ENCODE results near the gene LINGO3. TPM values are rescaled to one million over a fixed set of nuclear protein-coding genes. Genes with fewer than 3 reads are reported as not detected.
A peak's percentile ranks its signal among the peaks of the same experiment; 100 is the strongest.

The LINGO3 gene
- polyA plus RNA-seq, 1 donor from 2014 or later = 2.7 TPM

DNA sequence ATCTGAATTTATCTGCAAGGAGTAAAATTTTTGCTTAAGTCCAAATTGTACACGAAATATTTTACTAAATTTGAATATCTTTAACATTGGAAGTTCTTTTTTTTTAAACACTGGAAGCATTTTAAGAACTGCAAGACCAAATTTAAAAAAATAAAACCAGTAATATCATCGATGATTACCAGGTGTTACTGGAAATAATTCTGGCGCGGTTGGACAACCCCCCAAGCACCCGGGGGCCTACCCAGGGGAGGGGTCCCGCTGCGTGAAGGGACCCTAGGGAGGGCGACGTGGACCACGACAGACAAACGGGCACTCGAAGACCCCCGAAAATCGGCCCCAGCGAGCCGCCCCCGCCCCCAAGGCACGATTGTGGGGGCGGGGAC, 39.1 kb downstream of the LINGO3 start:
- Histone ChIP-seq H3K9ac (ENCODE audit: low read length) (peak overlapping the region; percentile 76), H3K27me3 (ENCODE audit: insufficient read depth, low read depth, low read length) (no peaks in the 10 kb centered on the region), H3K9me3 (ENCODE audit: low read length) (no peaks in the 10 kb centered on the region), H3K79me2 (replicated peaks; ENCODE audit: insufficient read depth, low read length) (peaks cover 35% of the 10 kb centered on the region), H3F3A (ENCODE audit: insufficient read depth, low read length, poor library complexity, severe bottlenecking) (peaks cover 4% of the 10 kb centered on the region), H3K9me2 (ENCODE audit: insufficient read depth, low read length) (no peaks in the 10 kb centered on the region), H2AFZ (ENCODE audit: low read depth, low read length) (peak overlapping the region; percentile 76), H3K4me2 (ENCODE audit: low read length) (peak overlapping the region; percentile 68), H4K20me1 (ENCODE audit: insufficient read depth) (peaks cover 39% of the 10 kb centered on the region), H3K27ac (ENCODE audit: low read length) (peak overlapping the region; percentile 65), H3K4me3 (ENCODE audit: low read length) (peak overlapping the region; percentile 99), H3K36me3 (ENCODE audit: insufficient read depth, low read length) (no peaks in the 10 kb centered on the region)
- TF ChIP-seq RAD21 (conservative IDR thresholded peaks at IDR 0.05) = no peak
- no peak for TF ChIP-seq CTCF (IDR thresholded peaks at IDR 0.05; ENCODE audit: poor library complexity, severe bottlenecking)

DNA sequence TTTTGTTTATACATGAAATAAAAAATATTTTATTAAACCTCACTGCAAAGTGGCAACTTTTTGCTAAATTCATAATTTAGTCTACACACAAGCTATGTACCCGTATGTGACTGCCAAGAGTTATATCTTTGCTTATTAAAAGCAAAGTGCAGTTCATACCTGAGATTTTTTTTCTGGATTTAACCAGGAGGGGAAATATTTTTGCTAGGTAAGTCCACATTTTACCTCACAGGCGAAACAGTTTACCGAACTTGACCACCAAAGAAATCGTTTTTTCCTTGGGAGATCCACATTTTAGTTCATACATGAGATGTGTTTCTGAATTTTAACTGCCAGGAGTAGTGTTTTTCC, 39.5 kb downstream of the LINGO3 start:
- Histone ChIP-seq H3K4me2 (ENCODE audit: low read length) (peak overlapping the region; percentile 68), H3K9ac (ENCODE audit: low read length) (peak overlapping the region; percentile 76), H3K4me3 (ENCODE audit: low read length) (peak overlapping the region; percentile 99), H3K27me3 (ENCODE audit: insufficient read depth, low read depth, low read length) (no peaks in the 10 kb centered on the region), H3F3A (ENCODE audit: insufficient read depth, low read length, poor library complexity, severe bottlenecking) (peaks cover 4% of the 10 kb centered on the region), H3K36me3 (ENCODE audit: insufficient read depth, low read length) (no peaks in the 10 kb centered on the region), H3K79me2 (replicated peaks; ENCODE audit: insufficient read depth, low read length) (peaks cover 32% of the 10 kb centered on the region), H3K9me2 (ENCODE audit: insufficient read depth, low read length) (no peaks in the 10 kb centered on the region), H3K27ac (ENCODE audit: low read length) (no peak overlapping the region), H2AFZ (ENCODE audit: low read depth, low read length) (no peak overlapping the region), H3K9me3 (ENCODE audit: low read length) (no peaks in the 10 kb centered on the region), H4K20me1 (ENCODE audit: insufficient read depth) (peaks cover 36% of the 10 kb centered on the region)
- TF ChIP-seq RAD21 (conservative IDR thresholded peaks at IDR 0.05) (no peak), EP300 (conservative IDR thresholded peaks at IDR 0.05; ENCODE audit: poor library complexity, severe bottlenecking) (no peak), TAF1 (IDR thresholded peaks at IDR 0.05; ENCODE audit: low read depth) (no peak), POLR2AphosphoS5 (IDR thresholded peaks at IDR 0.05) (no peak), MXI1 (conservative IDR thresholded peaks at IDR 0.05; ENCODE audit: poor library complexity, severe bottlenecking) (no peak), EZH2 (IDR thresholded peaks at IDR 0.05; ENCODE audit: borderline replicate concordance, insufficient read depth, low read length, poor library complexity, severe bottlenecking) (no peak), CTCF (IDR thresholded peaks at IDR 0.05; ENCODE audit: poor library complexity, severe bottlenecking) (no peak), SMC3 (conservative IDR thresholded peaks at IDR 0.05; ENCODE audit: poor library complexity) (no peak)
- TF ChIP-seq, protein P1, sequence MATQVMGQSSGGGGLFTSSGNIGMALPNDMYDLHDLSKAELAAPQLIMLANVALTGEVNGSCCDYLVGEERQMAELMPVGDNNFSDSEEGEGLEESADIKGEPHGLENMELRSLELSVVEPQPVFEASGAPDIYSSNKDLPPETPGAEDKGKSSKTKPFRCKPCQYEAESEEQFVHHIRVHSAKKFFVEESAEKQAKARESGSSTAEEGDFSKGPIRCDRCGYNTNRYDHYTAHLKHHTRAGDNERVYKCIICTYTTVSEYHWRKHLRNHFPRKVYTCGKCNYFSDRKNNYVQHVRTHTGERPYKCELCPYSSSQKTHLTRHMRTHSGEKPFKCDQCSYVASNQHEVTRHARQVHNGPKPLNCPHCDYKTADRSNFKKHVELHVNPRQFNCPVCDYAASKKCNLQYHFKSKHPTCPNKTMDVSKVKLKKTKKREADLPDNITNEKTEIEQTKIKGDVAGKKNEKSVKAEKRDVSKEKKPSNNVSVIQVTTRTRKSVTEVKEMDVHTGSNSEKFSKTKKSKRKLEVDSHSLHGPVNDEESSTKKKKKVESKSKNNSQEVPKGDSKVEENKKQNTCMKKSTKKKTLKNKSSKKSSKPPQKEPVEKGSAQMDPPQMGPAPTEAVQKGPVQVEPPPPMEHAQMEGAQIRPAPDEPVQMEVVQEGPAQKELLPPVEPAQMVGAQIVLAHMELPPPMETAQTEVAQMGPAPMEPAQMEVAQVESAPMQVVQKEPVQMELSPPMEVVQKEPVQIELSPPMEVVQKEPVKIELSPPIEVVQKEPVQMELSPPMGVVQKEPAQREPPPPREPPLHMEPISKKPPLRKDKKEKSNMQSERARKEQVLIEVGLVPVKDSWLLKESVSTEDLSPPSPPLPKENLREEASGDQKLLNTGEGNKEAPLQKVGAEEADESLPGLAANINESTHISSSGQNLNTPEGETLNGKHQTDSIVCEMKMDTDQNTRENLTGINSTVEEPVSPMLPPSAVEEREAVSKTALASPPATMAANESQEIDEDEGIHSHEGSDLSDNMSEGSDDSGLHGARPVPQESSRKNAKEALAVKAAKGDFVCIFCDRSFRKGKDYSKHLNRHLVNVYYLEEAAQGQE (IDR thresholded peaks at IDR 0.05; ENCODE audit: borderline replicate concordance) = no peak

All from neural cell (in vitro differentiated cells).